ENCODE measurements around the gene MST1. TPM values are rescaled to one million over a fixed set of nuclear protein-coding genes. Genes with fewer than 3 reads are reported as not detected.

The MST1 gene
- total and polyA plus RNA-seq, 12 donors, result 2.3 to 16.0 (median 3.8) TPM

DNA sequence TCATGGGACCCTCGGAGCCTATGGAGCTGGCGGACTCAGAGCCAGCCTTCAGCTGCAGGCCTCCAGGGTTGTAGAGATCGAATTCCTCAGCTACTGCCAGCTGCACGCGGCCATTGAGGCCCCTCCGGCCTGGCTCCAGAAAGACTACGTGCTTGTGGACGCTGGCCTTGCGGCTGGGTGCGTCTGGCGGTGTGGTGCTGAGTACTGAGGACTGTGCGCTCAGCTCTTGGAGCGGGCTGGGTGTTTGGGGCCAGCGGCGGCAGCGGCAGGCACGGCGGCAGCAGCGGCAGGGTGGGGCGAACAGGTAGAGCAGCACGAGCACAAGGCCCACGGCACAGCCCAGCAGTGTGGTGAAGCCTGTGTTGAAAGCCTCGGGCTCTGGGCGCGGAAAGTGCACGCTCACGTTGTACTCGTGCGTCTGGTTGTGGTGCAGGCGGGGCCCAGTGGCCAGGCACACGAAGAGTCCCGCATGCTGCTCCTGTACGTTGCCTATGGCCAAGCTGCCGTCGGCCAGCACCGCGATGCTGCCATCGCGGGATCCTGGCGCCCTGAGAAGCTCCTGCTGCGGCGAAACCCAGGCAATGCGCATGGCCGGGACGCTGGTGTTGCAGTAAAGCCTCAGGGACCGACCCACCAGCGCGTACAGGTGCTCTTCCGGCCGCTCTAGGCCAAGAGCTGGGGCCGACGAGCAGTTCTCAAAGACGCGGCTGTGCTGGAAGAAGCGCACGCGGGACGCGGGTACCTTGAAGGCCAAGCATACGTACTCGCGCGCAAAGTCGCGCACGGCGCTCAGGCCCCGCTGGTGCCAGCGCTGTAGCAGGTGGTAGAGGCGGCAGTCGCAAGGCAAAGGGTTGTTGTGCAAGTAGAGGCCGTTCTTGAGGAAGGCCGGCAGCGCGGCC lies 28.9 kb upstream of the MST1 start:
- TF ChIP-seq, protein P1, sequence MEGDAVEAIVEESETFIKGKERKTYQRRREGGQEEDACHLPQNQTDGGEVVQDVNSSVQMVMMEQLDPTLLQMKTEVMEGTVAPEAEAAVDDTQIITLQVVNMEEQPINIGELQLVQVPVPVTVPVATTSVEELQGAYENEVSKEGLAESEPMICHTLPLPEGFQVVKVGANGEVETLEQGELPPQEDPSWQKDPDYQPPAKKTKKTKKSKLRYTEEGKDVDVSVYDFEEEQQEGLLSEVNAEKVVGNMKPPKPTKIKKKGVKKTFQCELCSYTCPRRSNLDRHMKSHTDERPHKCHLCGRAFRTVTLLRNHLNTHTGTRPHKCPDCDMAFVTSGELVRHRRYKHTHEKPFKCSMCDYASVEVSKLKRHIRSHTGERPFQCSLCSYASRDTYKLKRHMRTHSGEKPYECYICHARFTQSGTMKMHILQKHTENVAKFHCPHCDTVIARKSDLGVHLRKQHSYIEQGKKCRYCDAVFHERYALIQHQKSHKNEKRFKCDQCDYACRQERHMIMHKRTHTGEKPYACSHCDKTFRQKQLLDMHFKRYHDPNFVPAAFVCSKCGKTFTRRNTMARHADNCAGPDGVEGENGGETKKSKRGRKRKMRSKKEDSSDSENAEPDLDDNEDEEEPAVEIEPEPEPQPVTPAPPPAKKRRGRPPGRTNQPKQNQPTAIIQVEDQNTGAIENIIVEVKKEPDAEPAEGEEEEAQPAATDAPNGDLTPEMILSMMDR (IDR thresholded peaks at IDR 0.05), result no peak
- H3K27ac ChIP-seq, result no peak overlapping the region
- H3K9me3 ChIP-seq, result no peaks in the 10 kb centered on the region
- ATAC-seq (peak in 1 of 8 donors; percentile 7), DNase-seq (no peak)
- peaks cover 0 to 71% (median 8%) of the 10 kb centered on the region in 9 donors for H3K36me3 ChIP-seq
- no peaks in the 10 kb centered on the region for H3K27me3 ChIP-seq
- peak overlapping the region in 5 of 10 donors; percentile 58 to 68 (median 66) for H3K4me3 ChIP-seq
- peaks cover 10 to 40% (median 24%) of the 10 kb centered on the region in 9 donors for H3K4me1 ChIP-seq
- intact Hi-C loops (cut with DNase I), result no loop called here
- WGBS, 2 donors, result 59 to 64% methylated on average over 75 of the region's 75 CpGs

DNA sequence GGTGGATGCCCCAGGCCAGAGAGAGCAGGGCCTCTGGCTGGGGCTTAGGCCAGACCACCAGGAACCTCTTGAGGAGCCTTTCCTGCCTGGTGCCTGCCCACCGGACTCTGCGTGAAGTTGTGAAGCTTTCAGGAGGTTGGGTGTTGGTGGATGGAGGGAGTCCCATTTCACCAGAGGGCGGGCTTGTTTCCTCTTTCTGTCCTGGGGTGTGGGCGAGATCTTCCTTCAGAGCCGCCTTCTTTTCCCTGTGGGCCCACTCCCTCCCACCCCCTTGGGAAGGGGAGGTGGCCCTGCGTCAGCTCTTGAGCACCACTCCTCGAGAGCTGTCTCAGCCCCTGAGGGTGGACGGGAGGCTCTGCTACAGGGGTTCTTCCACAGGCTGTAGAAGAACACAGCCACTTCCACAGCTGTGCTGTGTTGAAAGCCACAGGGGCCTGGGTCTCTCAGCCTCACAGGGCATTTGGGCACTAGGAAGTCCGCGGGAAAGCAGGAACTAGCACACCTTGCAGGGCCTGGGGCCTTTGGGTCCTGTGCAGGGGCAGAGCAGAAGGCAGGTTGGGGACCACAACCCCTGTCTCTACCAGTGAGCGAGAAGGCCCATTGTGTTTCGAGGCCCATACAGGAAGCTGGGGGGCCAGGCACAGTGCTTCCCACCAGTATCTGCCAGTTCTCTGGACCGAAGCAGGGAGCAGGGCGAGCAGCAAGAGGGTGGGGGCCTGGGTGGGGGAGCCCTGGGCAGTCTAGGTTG lies 28.1 kb upstream of the MST1 start:
- Histone ChIP-seq H3K36me3 (peaks cover 0 to 73% (median 8%) of the 10 kb centered on the region in 9 donors), H3K4me1 (peaks cover 5 to 32% (median 16%) of the 10 kb centered on the region in 9 donors), H3K4me3 (no peak overlapping the region), H3K27ac (no peak overlapping the region), H3K27me3 (no peaks in the 10 kb centered on the region), H3K9me3 (no peaks in the 10 kb centered on the region)
- 88 to 89% methylated on average over 14 of the region's 14 CpGs for WGBS, 2 donors
- ATAC-seq (no peak), DNase-seq (no peak)
- intact Hi-C loops (cut with DNase I), result no loop called here
- TF ChIP-seq, protein P1 (IDR thresholded peaks at IDR 0.05), result no peak

DNA sequence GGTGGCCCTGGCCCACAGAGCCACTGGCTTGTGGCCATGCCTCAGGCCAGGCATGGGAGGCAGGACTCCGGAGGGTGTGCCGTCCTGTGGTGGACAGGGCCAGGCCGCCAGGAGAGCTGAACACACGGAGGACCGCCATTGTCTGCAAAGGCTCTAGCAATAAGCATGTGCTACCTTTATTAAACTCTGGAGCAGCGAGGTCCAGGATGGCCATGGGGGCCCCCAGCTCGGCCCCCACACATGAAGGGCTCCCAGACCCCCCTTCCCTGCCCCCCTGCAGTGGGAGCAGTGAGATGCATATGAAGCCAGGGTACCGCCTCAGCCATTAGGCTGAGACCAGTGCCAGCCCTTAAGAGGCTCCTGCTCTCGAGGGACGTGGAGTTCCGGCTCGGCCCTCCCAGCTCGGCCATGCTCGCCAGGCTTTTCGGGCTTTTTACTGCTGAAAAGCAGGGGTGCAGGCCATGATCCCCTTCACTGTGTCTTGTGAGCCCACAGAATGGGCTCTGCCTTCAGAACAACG lies 27.5 kb upstream of the MST1 start:
- no peaks in the 10 kb centered on the region for H3K9me3 ChIP-seq
- H3K4me1 ChIP-seq, result peaks cover 5 to 26% (median 15%) of the 10 kb centered on the region in 9 donors
- ATAC-seq (no peak), DNase-seq (no peak)
- TF ChIP-seq, protein P1 (IDR thresholded peaks at IDR 0.05), result no peak
- 91% methylated on average over 16 of the region's 16 CpGs for WGBS, 2 donors
- no peak overlapping the region for H3K27ac ChIP-seq
- peaks cover 0 to 73% (median 8%) of the 10 kb centered on the region in 9 donors for H3K36me3 ChIP-seq
- H3K27me3 ChIP-seq, result no peaks in the 10 kb centered on the region
- no peak overlapping the region for H3K4me3 ChIP-seq
- intact Hi-C loops (cut with DNase I), result no loop called here

DNA sequence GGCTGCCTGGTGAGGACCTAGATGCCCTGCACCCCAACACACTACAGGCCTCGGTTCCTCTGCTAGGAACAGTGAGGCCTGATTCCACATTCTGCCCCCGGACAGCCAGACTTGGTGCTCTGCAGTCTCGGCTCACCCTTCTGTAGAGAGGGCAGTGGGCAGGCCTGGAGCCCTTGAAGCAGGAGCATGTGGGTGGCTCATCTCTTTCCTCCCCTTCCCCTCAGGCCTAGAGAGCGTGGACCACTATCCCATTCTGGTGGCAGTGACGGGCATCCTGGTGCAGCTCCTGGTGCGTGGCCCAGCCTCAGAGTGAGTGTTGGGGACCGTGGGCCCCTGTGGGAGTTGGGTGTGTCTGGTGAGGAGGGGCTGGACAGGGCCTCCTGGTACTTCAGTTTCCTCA lies 26.9 kb upstream of the MST1 start:
- DNase-seq, result no peak
- H3K36me3 ChIP-seq, result peaks cover 0 to 71% (median 8%) of the 10 kb centered on the region in 9 donors

More for the DNA sequence above, 26.9 kb upstream of the MST1 start:
- Histone ChIP-seq H3K27me3 (no peaks in the 10 kb centered on the region), H3K4me1 (peaks cover 5 to 25% (median 15%) of the 10 kb centered on the region in 9 donors), H3K27ac (no peak overlapping the region), H3K9me3 (no peaks in the 10 kb centered on the region), H3K4me3 (no peak overlapping the region)
- intact Hi-C loops (cut with DNase I), result no loop called here
- no peak for ATAC-seq
- TF ChIP-seq, protein P1 (IDR thresholded peaks at IDR 0.05), result no peak
- WGBS, 2 donors, result 94 to 96% methylated on average over 7 of the region's 7 CpGs
